Kidney (tissue), 14 donors: ENCODE results near the gene FRAS1. TPM values are rescaled to one million over a fixed set of nuclear protein-coding genes. Genes with fewer than 3 reads are reported as not detected.
"Not testable (repeated sequence)": the region's sequence is repeated elsewhere in the genome, so short reads cannot be mapped to it uniquely, and the experiment has no call there.

ENCODE experiments used
- DNase-seq, 5 donors: peaks; one replicate each; pipeline ENCODE4 v3.0.0-alpha.2; 2013 to 2020
- FAIRE-seq: peaks from 2 replicates; lab custom pipeline; 2012; peaks lifted over from hg19 to GRCh38; lab: Jason Lieb, UNC
- H3K27ac ChIP-seq, 2 donors: one replicate each; pipeline ENCODE4 v1.7.0; 2013; ENCODE audit warnings: low read depth in 2 of 2, low read length in 2 of 2, inconsistent platforms in 1 of 2
- H3K27me3 ChIP-seq: one replicate; pipeline ENCODE4 v1.7.1; 2013; ENCODE audit warnings: low read length, inconsistent platforms; ENCODE audit not compliant: control insufficient read depth, insufficient read depth
- H3K36me3 ChIP-seq, 3 donors: one replicate each; pipeline versions ENCODE4 v1.7.0 to v1.7.1; 2013; ENCODE audit warnings: low read length in 3 of 3, control low read depth in 1 of 3, inconsistent platforms in 1 of 3; ENCODE audit not compliant: insufficient read depth in 3 of 3, control insufficient read depth in 2 of 3
- H3K4me1 ChIP-seq, 3 donors: one replicate each; pipeline versions ENCODE4 v1.7.0 to v1.7.1; 2013; ENCODE audit warnings: low read length in 3 of 3, inconsistent platforms in 1 of 3, low read depth in 1 of 3; ENCODE audit not compliant: control insufficient read depth in 2 of 3, insufficient read depth in 2 of 3
- H3K4me3 ChIP-seq, 3 donors: one replicate each; pipeline versions ENCODE4 v1.7.0 to v1.8.1; 2013; ENCODE audit warnings: low read length in 3 of 3, control low read depth in 1 of 3, inconsistent platforms in 1 of 3
- H3K9ac ChIP-seq, 3 donors: one replicate each; pipeline versions ENCODE4 v1.7.0 to v1.7.1; 2013; ENCODE audit warnings: low read length in 3 of 3, control low read depth in 1 of 3, inconsistent platforms in 1 of 3
- H3K9me3 ChIP-seq, 3 donors: one replicate each; pipeline versions ENCODE4 v1.7.0 to v1.7.1; 2013; ENCODE audit warnings: low read length in 3 of 3, control low read depth in 1 of 3, inconsistent platforms in 1 of 3; ENCODE audit not compliant: control insufficient read depth in 2 of 3, insufficient read depth in 1 of 3
- CTCF ChIP-seq: IDR thresholded peaks from 3 replicates; pipeline ENCODE4 v1.5.1; 2012; ENCODE audit warnings: mild to moderate bottlenecking, moderate library complexity, borderline replicate concordance; ENCODE audit not compliant: insufficient read depth; ENCODE audit errors: extremely low read depth
- intact Hi-C: fragments of 100-400 bp; cut with DNase I; formaldehyde crosslinking; loops from one replicate; pipeline ENCODE4 v1.11.1; 2022
- polyA plus RNA-seq: library from polyadenylated mRNA; stranded (reverse); fragments of 350-450 nt; fragmentation: Illumina TruSeq; extraction: RNeasy Lipid Tissue Mini Kit (QIAGEN cat#74804); gene quantifications from one replicate; pipeline ENCODE4 v1.2.3, GENCODE V29; 2014; ENCODE audit warnings: low read depth, low replicate concordance; ENCODE audit not compliant: insufficient read depth
- total RNA-seq: library from RNA; stranded (reverse); fragmentation: NEBNext Ultra II Directional; extraction: Animal tissue kit (Norgen Biotek cat#: 25700); gene quantifications from one replicate; pipeline ENCODE4 v1.2.1, GENCODE V29; 2021
- donor health status: control.
- donor health status: control.
- donor health status: control.
- donor health status: control.
- donor health status: control.
- donor health status: DM: yes; HTN: yes; CAD: no.
- donor health status: Normal renal cell carcinoma (clear cell type).

FRAS1 gene
- total and polyA plus RNA-seq, 2 donors from 2014 or later = 6.5 to 31.5 TPM

GRCh38 chr4:78204176-78204575 lies 147.1 kb downstream of the FRAS1 start:
- H3K9me3 ChIP-seq = no peaks in the 10 kb centered on the region
- H3K27ac ChIP-seq = no peak overlapping the region
- H3K4me3 ChIP-seq = no peak overlapping the region
- H3K9ac ChIP-seq = no peak overlapping the region
- H3K36me3 ChIP-seq = no peaks in the 10 kb centered on the region
- H3K4me1 ChIP-seq = no peaks in the 10 kb centered on the region
- TF ChIP-seq CTCF = no peak
- DNase-seq = no peak
- no peaks in the 10 kb centered on the region for H3K27me3 ChIP-seq
- FAIRE-seq = no peak
- intact Hi-C loops = no loop called here

- TF ChIP-seq CTCF = no peak
Measured at GRCh38 chr4:78205591-78205990, 148.5 kb downstream of the FRAS1 start.

GRCh38 chr4:78207541-78207940 lies 150.4 kb downstream of the FRAS1 start:
- Histone ChIP-seq H3K4me3 (no peak overlapping the region), H3K27me3 (no peaks in the 10 kb centered on the region), H3K9me3 (no peaks in the 10 kb centered on the region), H3K4me1 (no peaks in the 10 kb centered on the region), H3K27ac (no peak overlapping the region), H3K9ac (no peak overlapping the region), H3K36me3 (no peaks in the 10 kb centered on the region)
- no peak for TF ChIP-seq CTCF
- DNase-seq = no peak
- intact Hi-C loops = no loop called here
- no peak for FAIRE-seq

More at GRCh38 chr4:78205591-78205990, 148.5 kb downstream of the FRAS1 start:
- no peaks in the 10 kb centered on the region for H3K9me3 ChIP-seq
- H3K27ac ChIP-seq = no peak overlapping the region
- H3K36me3 ChIP-seq = no peaks in the 10 kb centered on the region
- no peak overlapping the region for H3K9ac ChIP-seq
- H3K4me1 ChIP-seq = no peaks in the 10 kb centered on the region
- H3K4me3 ChIP-seq = no peak overlapping the region
- FAIRE-seq (no peak), DNase-seq (peak in 1 of 5 donors; percentile 15)
- intact Hi-C loops = no loop called here
- no peaks in the 10 kb centered on the region for H3K27me3 ChIP-seq

- no peak overlapping the region for H3K4me3 ChIP-seq
- H3K9me3 ChIP-seq = no peaks in the 10 kb centered on the region
- H3K27ac ChIP-seq = no peak overlapping the region
- H3K27me3 ChIP-seq = no peaks in the 10 kb centered on the region
- H3K4me1 ChIP-seq = no peaks in the 10 kb centered on the region
- no peak for TF ChIP-seq CTCF
- FAIRE-seq (no peak), DNase-seq (no peak)
- no peak overlapping the region for H3K9ac ChIP-seq
- intact Hi-C loops = no loop called here
- H3K36me3 ChIP-seq = no peaks in the 10 kb centered on the region
Measured at GRCh38 chr4:78207951-78208350, 150.8 kb downstream of the FRAS1 start.

- H3K36me3 ChIP-seq = not testable (repeated sequence)
Measured at GRCh38 chr4:78208896-78209295, 151.8 kb downstream of the FRAS1 start.

More at GRCh38 chr4:78208896-78209295, 151.8 kb downstream of the FRAS1 start:
- H3K27ac ChIP-seq, H3K4me1 ChIP-seq, H3K4me3 ChIP-seq, intact Hi-C loops, H3K27me3 ChIP-seq, H3K9me3 ChIP-seq, FAIRE-seq, DNase-seq, H3K9ac ChIP-seq: not testable (repeated sequence)
